Stimulated activated naive CD4-positive, alpha-beta T cell treated with Interleukin-2 at 50 U/mL for 16 hours (primary cell): ENCODE results near the gene LDLRAP1.
A peak's percentile ranks its signal among the peaks of the same experiment; 100 is the strongest.

Experiments
- DNase-seq: peaks from one replicate; lab custom pipeline; 2025; lab: John Stamatoyannopoulos, UW

LDLRAP1 gene

GRCh38 chr1:25609921-25610320 is 66.5 kb downstream of the LDLRAP1 start:
- no peak for DNase-seq

GRCh38 chr1:25610822-25611630 is 67.6 kb downstream of the LDLRAP1 start:
- DNase-seq, result no peak

- DNase-seq, result no peak
Measured at GRCh38 chr1:25611843-25612242, 68.4 kb downstream of the LDLRAP1 start.

GRCh38 chr1:25612421-25612820 is 69.0 kb downstream of the LDLRAP1 start:
- DNase-seq, result no peak

- no peak for DNase-seq
Measured at GRCh38 chr1:25613091-25613490, 69.7 kb downstream of the LDLRAP1 start.

- no peak for DNase-seq
Measured at GRCh38 chr1:25614501-25615171, 71.2 kb downstream of the LDLRAP1 start.

GRCh38 chr1:25615172-25615541 is 71.8 kb downstream of the LDLRAP1 start:
- no peak for DNase-seq

- DNase-seq, result no peak
Measured at GRCh38 chr1:25615563-25616094, 72.2 kb downstream of the LDLRAP1 start.

- DNase-seq, result peak; percentile 71
Measured at GRCh38 chr1:25616095-25616986, 72.9 kb downstream of the LDLRAP1 start, which contains the start of gene MAN1C1. Gene MAN1C1 (plus strand): TSS chr1:25616791. CDS start chr1:25617798, 1,007 bp downstream.

- peak; percentile 25 for DNase-seq
Measured at GRCh38 chr1:25616987-25617624, 73.7 kb downstream of the LDLRAP1 start.

- DNase-seq, result no peak
Measured at GRCh38 chr1:25617625-25618432, 74.4 kb downstream of the LDLRAP1 start.

GRCh38 chr1:25618433-25618808 is 75.0 kb downstream of the LDLRAP1 start:
- DNase-seq, result no peak
